ENCODE data around the gene SUMO2.

GRCh38 chr17:75142236-75142971 is 40.4 kb downstream of the SUMO2 start:
- TF ChIP-seq ARNTL (CRISPR knock-in tag; IDR thresholded peaks at IDR 0.05; ENCODE audit: borderline replicate concordance, low read depth) = no peak
- no peak for TF ChIP-seq GLIS3 (CRISPR knock-in tag; IDR thresholded peaks at IDR 0.05)
- no peak for TF ChIP-seq RARB (CRISPR knock-in tag; IDR thresholded peaks at IDR 0.05)
- no peak for TF ChIP-seq CREB5 (CRISPR knock-in tag; IDR thresholded peaks at IDR 0.05; ENCODE audit: low read depth)
- TF ChIP-seq OSR1 (CRISPR knock-in tag; IDR thresholded peaks at IDR 0.05) = no peak
- TF ChIP-seq TSHZ2 (CRISPR knock-in tag; IDR thresholded peaks at IDR 0.05) = no peak

All from SK-N-SH treated with all-trans-retinoic acid at 6 μM for 48 hours (cell line).